ENCODE measurements around the gene SMIM13.
"Not testable (repeated sequence)": the region's sequence is repeated elsewhere in the genome, so short reads cannot be mapped to it uniquely, and the experiment has no call there.

SMIM13 gene

DNA sequence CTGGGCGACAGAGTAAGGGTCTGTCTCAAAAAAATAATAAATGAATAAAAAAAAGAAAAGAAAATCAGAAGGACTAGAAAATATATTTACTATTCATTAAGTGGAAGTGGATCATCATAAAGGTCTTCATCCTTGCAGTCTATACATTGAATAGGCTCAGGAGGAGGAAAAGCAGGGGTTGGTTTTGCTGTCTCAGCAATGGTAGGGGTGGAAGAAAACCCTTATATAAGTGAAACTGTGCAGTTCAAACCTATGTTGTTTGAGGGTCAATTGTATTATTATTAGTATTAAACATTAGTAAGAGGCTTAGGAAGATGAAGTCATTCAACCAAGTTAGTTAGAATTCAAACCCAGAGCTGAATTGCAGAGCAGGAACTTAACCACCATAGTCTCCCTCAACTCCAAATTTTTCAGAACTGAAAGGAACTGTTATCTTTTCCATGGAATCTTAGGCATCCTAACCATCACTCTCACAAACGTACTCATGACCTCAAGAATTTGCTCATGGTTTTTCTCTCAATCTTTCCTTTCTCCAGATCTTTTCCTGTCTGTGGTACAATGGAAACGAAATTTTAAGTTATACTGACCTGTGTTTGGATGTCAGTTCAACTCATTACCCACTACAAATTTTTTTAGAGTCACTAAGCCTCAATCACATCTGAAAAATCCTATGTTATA, 7.7 kb upstream of the SMIM13 start:
- DNase-seq: no peak

DNA sequence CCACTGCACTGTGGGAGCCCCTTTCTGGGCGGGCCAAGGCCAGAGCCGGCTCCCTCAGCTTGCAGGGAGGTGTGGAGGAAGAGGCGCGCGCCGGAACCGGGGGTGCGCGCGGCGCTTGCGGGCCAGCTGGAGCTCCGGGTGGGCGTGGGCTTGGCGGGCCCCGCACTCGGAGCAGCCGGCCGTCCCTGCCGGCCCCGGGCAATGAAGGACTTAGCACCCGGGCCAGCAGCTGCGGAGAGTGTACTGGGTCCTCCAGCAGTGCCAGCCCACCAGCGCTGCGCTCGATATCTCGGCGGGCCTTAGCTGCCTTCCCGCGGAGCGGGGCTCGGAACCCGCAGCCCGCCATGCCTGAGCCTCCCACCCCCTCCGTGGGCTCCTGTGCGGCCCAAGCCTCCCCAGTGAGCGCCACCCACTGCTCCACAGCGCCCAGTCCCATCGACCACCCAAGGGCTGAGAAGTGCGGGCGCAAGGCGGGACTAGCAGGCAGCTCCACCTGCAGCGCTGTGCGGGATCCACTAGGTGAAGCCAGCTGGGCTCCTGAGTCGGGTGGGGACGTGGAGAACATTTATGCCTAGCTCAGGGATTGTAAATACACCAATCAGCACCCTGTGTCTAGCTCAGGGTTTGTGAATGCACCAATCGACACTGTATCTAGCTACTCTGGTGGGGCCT, 6.4 kb upstream of the SMIM13 start:
- DNase-seq: not testable (repeated sequence)

DNA sequence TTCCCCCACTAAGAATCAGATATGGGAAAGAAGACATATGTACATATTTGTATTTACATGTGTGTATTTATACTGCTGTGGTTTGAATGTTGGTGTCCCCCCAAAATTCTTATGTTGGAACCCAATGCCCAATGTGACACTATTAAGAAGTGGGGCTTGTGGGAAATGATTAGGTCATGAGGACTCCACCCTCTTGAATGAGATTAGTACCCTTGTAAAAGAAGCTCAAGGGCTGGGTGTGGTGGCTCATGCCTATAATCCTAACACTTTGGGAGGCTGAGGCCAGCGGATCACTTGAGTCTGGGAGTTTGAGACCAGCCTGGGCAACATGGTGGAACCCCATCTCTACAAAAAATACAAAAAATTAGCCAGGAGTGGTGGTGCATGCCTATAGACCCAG, 3.9 kb upstream of the SMIM13 start:
- no peak for DNase-seq

GRCh38 chr6:11091141-11091540, 2.5 kb upstream of the SMIM13 start:
- DNase-seq: not testable (repeated sequence)

DNA sequence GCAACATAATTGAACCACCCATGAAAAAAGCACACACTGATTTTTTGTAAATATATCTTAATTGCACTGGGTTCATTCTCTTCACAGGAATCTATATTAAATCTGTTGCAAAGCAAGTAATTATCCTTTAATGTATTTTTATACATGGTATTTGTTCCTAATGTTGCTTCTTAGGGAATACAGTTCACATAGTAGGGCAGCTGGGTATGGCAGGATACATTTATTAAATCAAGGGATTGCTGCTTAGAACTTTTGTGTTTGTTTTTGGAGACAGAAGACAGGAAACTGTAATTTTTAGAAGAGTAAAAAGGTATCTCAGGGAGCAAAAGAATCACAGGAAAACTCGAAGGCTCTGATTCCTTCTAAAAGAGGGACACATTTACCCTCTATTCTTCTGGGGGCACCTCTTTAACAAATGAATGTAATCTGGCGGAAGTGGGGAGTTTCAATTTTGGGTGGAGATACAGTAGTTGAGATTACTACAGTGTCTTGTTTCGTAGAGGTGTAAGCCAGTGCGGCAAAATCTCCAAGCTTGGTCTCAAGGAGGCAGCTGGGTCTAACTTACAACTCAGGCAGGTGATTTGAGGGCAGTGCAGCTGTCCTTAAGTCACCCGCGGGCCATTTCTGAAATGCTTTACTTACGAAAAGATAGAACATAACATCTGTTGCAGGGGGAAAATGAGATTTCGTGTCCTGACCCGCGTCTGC, 812 bp upstream of the SMIM13 start:
- no peak for DNase-seq

DNA sequence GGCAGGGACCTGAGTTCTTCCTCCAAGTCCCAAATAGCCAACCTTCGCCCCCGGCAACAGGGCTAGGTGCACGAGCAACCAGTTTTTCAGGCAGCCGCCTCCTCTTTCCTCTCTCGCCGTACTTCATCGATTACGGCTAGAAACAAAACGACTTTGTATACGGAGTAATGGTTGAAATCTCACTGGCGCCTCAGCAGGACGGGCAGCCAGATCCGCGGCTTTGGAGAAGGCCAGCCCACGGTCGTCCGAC, 333 bp upstream of the SMIM13 start:
- no peak for DNase-seq

GRCh38 chr6:11094411-11094851, 797 bp downstream of the SMIM13 start:
- DNase-seq: peak; percentile 51

- DNase-seq: no peak
These were observed 1.3 kb downstream of the SMIM13 start for GRCh38 chr6:11094941-11095340.

GRCh38 chr6:11096109-11096508, 2.5 kb downstream of the SMIM13 start:
- DNase-seq: no peak

DNA sequence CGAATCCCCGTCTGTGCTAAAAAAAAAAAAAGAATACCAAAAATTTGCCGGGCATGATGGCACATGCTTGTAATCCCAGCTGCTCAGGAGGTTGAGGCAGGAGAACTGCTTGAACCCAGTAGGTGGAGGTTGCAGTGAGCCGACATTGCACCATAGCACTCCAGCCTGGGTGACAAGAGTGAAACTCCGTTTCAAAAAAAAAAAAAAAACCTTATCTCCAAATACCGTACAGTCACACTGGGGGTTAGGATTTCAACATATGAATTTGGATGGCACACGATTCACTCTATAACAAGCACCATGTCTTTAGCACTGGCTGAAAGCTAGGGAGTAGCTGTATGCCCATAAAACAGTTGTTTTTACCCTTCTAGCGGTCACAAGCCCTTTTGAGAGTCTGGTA, 3.8 kb downstream of the SMIM13 start:
- no peak for DNase-seq

DNA sequence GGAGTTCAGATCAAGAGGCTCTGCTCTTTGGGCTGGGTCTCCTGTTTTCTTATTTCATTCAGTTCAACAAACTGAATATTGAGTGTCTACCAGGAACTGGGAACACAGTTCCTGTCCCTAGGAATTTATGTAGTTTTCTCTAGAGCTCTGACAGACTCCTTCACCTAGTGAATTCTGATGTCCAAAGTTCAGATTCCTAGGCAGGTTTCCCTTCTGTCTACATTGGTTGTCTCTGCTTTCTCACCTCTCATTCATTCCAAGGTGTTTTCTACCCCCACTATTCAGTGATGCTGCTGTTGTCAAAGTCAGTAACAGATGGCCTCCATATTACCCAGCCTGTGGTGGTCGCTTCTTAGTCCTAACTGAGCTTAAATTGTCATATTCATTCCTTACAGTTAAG, 4.4 kb downstream of the SMIM13 start:
- DNase-seq: no peak

- DNase-seq: no peak
These were observed 7.8 kb downstream of the SMIM13 start for GRCh38 chr6:11101417-11101816.

DNA sequence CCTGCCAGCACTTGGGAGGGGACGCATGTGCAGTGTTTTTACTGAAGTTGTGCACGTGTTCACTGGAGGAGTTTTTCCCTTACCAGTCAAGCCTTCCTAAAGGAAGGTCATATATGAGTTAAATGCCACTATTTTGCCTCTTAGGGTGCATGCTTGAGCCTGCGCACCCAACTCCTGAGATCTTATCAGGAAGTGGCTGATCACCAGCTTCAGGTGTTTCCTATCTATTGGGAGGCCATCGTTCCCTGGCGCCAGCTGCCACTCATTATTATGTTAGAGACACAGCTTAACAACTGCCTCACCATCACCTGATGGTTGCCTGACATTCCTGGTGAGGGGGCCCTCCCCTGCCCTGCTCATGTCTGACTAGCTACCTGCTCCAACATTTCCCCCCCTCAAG, 9.4 kb downstream of the SMIM13 start:
- no peak for DNase-seq

DNA sequence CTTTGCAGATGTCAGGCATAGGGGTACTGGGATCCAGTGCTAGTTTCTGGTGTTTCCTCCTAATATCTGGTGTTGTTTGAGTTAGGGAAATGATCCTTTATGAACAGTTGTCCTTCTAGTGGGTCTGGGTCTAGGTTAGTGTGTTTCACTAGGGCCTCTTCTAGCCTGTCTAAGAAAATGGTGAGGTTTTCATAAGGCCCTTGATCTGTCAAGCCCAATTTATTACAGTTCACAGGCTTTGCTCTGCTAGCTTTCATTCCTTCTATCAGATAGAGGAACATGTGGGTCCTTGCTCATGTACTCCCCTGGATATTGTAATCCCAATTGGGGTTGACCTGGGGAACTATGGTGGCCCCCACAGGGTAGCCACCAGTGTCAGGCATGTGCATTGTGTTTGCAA, 15.1 kb downstream of the SMIM13 start:
- DNase-seq: no peak

GRCh38 chr6:11110921-11111768, 17.5 kb downstream of the SMIM13 start, which contains the start of gene ERVFRD-1:
TSS of gene ERVFRD-1 (minus strand) at chr6:11111725. CDS start at chr6:11105310, 6,415 bp downstream.
- DNase-seq: no peak

DNA sequence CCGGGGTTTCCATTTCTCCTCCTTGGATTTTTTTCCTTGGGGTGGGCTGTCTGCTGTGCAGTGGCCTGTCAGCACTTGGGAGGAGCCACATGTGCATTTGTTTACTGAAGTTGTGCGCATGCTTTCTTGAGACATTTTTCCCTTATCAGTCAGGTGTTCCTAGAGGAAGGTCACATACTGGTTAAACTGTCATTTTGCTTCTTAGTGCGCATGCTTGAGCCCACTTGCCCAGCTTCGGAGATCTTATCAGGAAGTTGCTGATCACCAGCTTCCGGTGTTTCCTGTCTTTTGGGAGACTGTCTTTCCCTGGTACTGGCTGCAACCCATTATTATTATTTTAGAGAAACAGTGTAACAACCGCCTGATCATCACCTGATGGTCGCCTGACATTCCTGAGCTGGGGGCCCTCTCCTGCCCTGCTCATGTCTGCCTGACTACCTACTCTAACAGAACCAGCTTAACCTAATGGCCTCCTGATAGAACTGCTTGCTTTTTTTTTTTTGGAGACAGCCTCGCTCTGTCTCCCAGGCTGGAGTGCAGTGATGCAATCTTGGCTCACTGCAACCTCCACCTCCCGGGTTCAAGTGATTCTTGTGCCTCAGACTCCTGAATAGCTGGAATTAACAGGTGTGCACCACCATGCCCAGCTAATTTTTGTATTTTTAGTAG, 18.3 kb downstream of the SMIM13 start:
- DNase-seq: no peak

- DNase-seq: no peak
These were observed 19.4 kb downstream of the SMIM13 start for GRCh38 chr6:11113038-11113437.

DNA sequence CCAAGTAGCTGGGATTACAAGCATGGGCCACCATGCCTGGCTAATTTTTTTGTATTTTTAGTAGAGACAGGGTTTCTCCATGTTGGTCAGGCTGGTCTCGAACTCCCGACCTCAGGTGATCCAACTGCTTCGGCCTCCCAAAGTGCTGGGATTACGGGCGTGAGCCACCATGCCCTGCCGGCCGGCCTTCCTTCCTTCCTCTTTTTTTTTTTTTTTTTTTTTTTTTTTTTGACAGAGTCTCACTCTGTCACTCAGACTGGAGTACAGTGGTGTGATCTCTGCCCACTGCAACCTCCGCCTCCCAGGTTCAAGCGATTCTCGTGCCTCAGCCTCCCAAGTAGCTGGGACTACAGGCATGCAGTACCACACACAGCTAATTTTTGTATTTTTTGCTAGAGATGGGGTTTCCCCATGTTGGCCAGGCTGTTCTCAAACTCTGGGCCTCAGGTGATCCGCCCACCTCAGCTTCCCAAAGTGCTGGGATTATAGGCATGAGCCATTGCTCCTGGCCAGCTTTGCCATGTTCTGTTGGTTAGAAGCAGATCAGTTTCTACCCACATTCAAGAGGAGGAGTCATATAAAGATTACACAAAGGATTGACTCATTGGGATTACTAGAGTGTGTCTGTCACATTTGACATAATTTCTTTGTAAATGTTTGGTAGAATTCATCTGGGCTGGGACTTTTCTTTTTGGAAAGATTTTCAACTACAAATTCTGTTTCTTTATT, 22.3 kb downstream of the SMIM13 start:
- not testable (repeated sequence) for DNase-seq

GRCh38 chr6:11120271-11121005, 26.8 kb downstream of the SMIM13 start:
- no peak for DNase-seq

DNA sequence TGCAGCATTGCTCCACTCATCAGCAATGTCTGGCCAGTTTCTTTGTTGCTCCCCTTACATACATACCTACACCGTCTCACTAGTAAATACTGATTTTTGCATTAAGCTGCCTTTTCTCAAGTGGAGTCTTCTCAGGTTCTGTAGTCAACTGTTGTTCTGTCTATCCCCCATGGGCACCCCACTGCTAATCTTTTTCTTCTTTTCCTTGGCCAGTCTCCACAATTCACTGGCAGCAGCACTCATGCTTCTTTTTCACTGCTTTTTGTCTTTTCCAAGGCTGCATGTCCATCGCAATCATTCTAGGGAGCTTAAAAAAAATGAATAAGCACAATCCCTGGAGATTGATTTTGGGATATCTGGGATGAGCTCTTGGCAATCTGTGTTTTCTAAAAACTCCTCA, 28.2 kb downstream of the SMIM13 start:
- DNase-seq: no peak

DNA sequence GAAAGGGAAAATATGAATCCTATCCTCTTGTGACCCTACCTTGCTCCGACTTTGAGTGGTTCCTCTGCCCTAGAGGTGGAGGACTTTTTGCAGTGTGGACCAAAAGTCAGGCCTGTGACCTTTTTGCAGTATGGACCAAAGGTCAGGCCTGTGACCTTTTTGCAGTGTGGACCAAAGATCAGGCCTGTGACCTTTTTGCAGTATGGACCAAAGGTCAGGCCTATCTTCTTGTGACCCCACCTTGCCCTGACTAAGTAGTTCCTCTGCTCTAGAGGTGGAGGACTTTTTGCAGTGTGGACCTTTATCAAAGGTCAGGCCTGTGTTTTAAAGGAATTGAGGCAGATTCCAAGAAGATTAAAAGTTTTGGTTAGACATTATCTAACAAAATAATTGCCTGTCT, 28.7 kb downstream of the SMIM13 start:
- no peak for DNase-seq
